Muscle of leg (tissue), 11 donors: ENCODE results near the gene AGBL4. TPM values are rescaled to one million over a fixed set of nuclear protein-coding genes. Genes with fewer than 3 reads are reported as not detected.

Experiments
- DNase-seq: peaks from one replicate; pipeline ENCODE4 v3.0.0; 2013
- H3K27ac ChIP-seq: one replicate; pipeline ENCODE4 v1.5.1; 2013; ENCODE audit warnings: mild to moderate bottlenecking, low read length, control low read depth
- H3K27me3 ChIP-seq: one replicate; pipeline ENCODE4 v1.6.1; 2013; ENCODE audit warnings: low read length; ENCODE audit not compliant: control insufficient read depth, insufficient read depth
- H3K36me3 ChIP-seq: one replicate; pipeline ENCODE4 v1.6.1; 2013; ENCODE audit warnings: low read length; ENCODE audit not compliant: control insufficient read depth, insufficient read depth
- H3K4me1 ChIP-seq: one replicate; pipeline ENCODE4 v1.6.1; 2013; ENCODE audit warnings: low read length; ENCODE audit not compliant: control insufficient read depth, insufficient read depth
- H3K4me3 ChIP-seq: one replicate; pipeline ENCODE4 v1.5.1; 2013; ENCODE audit warnings: low read length, control low read depth
- H3K9me3 ChIP-seq: replicated peaks from 2 replicates; pipeline ENCODE4 v1.6.1; 2013; ENCODE audit warnings: low read depth, low read length; ENCODE audit not compliant: control insufficient read depth
- WGBS: methylation state at CpG from one replicate; pipeline ENCODE4 v1.1.5; 2013; ENCODE audit warnings: missing lambda C conversion rate; ENCODE audit not compliant: insufficient coverage; 5-methylcytosine and 5-hydroxymethylcytosine counted together
- polyA plus RNA-seq, 8 donors: library from polyadenylated mRNA; unstranded; fragments of 120-200 nt; gene quantifications; one replicate each; pipeline versions ENCODE4 v1.2.1 to v1.2.3, GENCODE V29; 2013; ENCODE audit warnings: inconsistent platforms in 1 of 8, low replicate concordance in 1 of 8; ENCODE audit not compliant: insufficient read length in 8 of 8, insufficient read depth in 1 of 8
- total RNA-seq: library from RNA; stranded (reverse); fragments of 120-200 nt; gene quantifications from one replicate; pipeline ENCODE4 v1.2.4, GENCODE V29; 2013

The AGBL4 gene
- total and polyA plus RNA-seq, 9 donors, result 0.05 to 0.50 (median 0.18) TPM

GRCh38 chr1:49163031-49163430 lies 860.7 kb downstream of the AGBL4 start:
- no CpG with 5 or more reads among the region's 2 CpGs for WGBS
- H3K27me3 ChIP-seq, result no peaks in the 10 kb centered on the region
- H3K4me3 ChIP-seq, result no peak overlapping the region
- H3K9me3 ChIP-seq, result no peaks in the 10 kb centered on the region
- no peak for DNase-seq
- H3K36me3 ChIP-seq, result no peaks in the 10 kb centered on the region
- no peak overlapping the region for H3K27ac ChIP-seq
- no peaks in the 10 kb centered on the region for H3K4me1 ChIP-seq

- H3K9me3 ChIP-seq, result no peaks in the 10 kb centered on the region
- no peaks in the 10 kb centered on the region for H3K4me1 ChIP-seq
- no peaks in the 10 kb centered on the region for H3K36me3 ChIP-seq
- no peak overlapping the region for H3K27ac ChIP-seq
- no peak overlapping the region for H3K4me3 ChIP-seq
- WGBS, result 100% methylated on average over 1 of the region's 6 CpGs
- DNase-seq, result no peak
- H3K27me3 ChIP-seq, result no peaks in the 10 kb centered on the region
Observed at GRCh38 chr1:49160677-49161076, 863.1 kb downstream of the AGBL4 start.

- Histone ChIP-seq H3K4me3 (no peak overlapping the region), H3K27me3 (no peaks in the 10 kb centered on the region), H3K36me3 (no peaks in the 10 kb centered on the region), H3K27ac (no peak overlapping the region), H3K9me3 (peaks cover 2% of the 10 kb centered on the region), H3K4me1 (no peaks in the 10 kb centered on the region)
- no CpG with 5 or more reads among the region's 1 CpG for WGBS
- DNase-seq, result no peak
Observed at GRCh38 chr1:49136738-49137251, 887.0 kb downstream of the AGBL4 start.

GRCh38 chr1:49125746-49126145 lies 898.0 kb downstream of the AGBL4 start:
- Histone ChIP-seq H3K9me3 (no peaks in the 10 kb centered on the region), H3K4me3 (no peak overlapping the region), H3K36me3 (no peaks in the 10 kb centered on the region), H3K27me3 (no peaks in the 10 kb centered on the region), H3K27ac (no peak overlapping the region), H3K4me1 (no peaks in the 10 kb centered on the region)
- no peak for DNase-seq
- WGBS, result no CpG with 5 or more reads among the region's 1 CpG

GRCh38 chr1:49111931-49112330 lies 911.8 kb downstream of the AGBL4 start:
- H3K27me3 ChIP-seq, result no peaks in the 10 kb centered on the region
- WGBS, result no CpG with 5 or more reads among the region's 1 CpG
- no peak overlapping the region for H3K27ac ChIP-seq
- no peak for DNase-seq
- H3K36me3 ChIP-seq, result no peaks in the 10 kb centered on the region
- peaks cover 3% of the 10 kb centered on the region for H3K9me3 ChIP-seq
- H3K4me1 ChIP-seq, result no peaks in the 10 kb centered on the region
- no peak overlapping the region for H3K4me3 ChIP-seq

- Histone ChIP-seq H3K4me1 (no peaks in the 10 kb centered on the region), H3K36me3 (no peaks in the 10 kb centered on the region), H3K9me3 (no peaks in the 10 kb centered on the region), H3K4me3 (no peak overlapping the region), H3K27ac (no peak overlapping the region), H3K27me3 (no peaks in the 10 kb centered on the region)
- no peak for DNase-seq
Observed at GRCh38 chr1:49106445-49106844, 917.3 kb downstream of the AGBL4 start.

- DNase-seq, result no peak
- H3K27me3 ChIP-seq, result no peaks in the 10 kb centered on the region
- WGBS, result no CpG with 5 or more reads among the region's 3 CpGs
- H3K36me3 ChIP-seq, result no peaks in the 10 kb centered on the region
- H3K9me3 ChIP-seq, result no peaks in the 10 kb centered on the region
- H3K27ac ChIP-seq, result no peak overlapping the region
- H3K4me1 ChIP-seq, result no peaks in the 10 kb centered on the region
- no peak overlapping the region for H3K4me3 ChIP-seq
Observed at GRCh38 chr1:49104575-49104974, 919.2 kb downstream of the AGBL4 start.

GRCh38 chr1:49102752-49103151 lies 921.0 kb downstream of the AGBL4 start:
- no peaks in the 10 kb centered on the region for H3K4me1 ChIP-seq
- H3K4me3 ChIP-seq, result no peak overlapping the region
- no peaks in the 10 kb centered on the region for H3K36me3 ChIP-seq
- no peaks in the 10 kb centered on the region for H3K27me3 ChIP-seq
- H3K27ac ChIP-seq, result no peak overlapping the region
- H3K9me3 ChIP-seq, result no peaks in the 10 kb centered on the region
- DNase-seq, result no peak

GRCh38 chr1:49098866-49099265 lies 924.9 kb downstream of the AGBL4 start:
- no peaks in the 10 kb centered on the region for H3K9me3 ChIP-seq
- no peaks in the 10 kb centered on the region for H3K27me3 ChIP-seq
- DNase-seq, result no peak
- no peaks in the 10 kb centered on the region for H3K36me3 ChIP-seq
- H3K4me3 ChIP-seq, result no peak overlapping the region
- WGBS, result no CpG with 5 or more reads among the region's 5 CpGs
- H3K27ac ChIP-seq, result no peak overlapping the region
- no peaks in the 10 kb centered on the region for H3K4me1 ChIP-seq

- peaks cover 5% of the 10 kb centered on the region for H3K9me3 ChIP-seq
- H3K27me3 ChIP-seq, result no peaks in the 10 kb centered on the region
- no peak overlapping the region for H3K4me3 ChIP-seq
- H3K36me3 ChIP-seq, result no peaks in the 10 kb centered on the region
- WGBS, result 94% methylated on average over 2 of the region's 2 CpGs
- H3K27ac ChIP-seq, result no peak overlapping the region
- no peaks in the 10 kb centered on the region for H3K4me1 ChIP-seq
- DNase-seq, result no peak
Observed at GRCh38 chr1:49086327-49086726, 937.4 kb downstream of the AGBL4 start.

- H3K27me3 ChIP-seq, result no peaks in the 10 kb centered on the region
- 78% methylated on average over 1 of the region's 3 CpGs for WGBS
- DNase-seq, result no peak
- H3K27ac ChIP-seq, result no peak overlapping the region
- H3K4me1 ChIP-seq, result no peaks in the 10 kb centered on the region
- H3K9me3 ChIP-seq, result peaks cover 5% of the 10 kb centered on the region
- no peak overlapping the region for H3K4me3 ChIP-seq
- H3K36me3 ChIP-seq, result no peaks in the 10 kb centered on the region
Observed at GRCh38 chr1:49085079-49085478, 938.7 kb downstream of the AGBL4 start.
